GM19035 (cell line): ENCODE measurements around the gene LRRC75A.
"Not testable (repeated sequence)": the region's sequence is repeated elsewhere in the genome, so short reads cannot be mapped to it uniquely, and the experiment has no call there.

Source experiments
- ATAC-seq: cut with Tn5 transposase; IDR thresholded peaks from one replicate; pipeline ENCODE4 v1.9.1; 2021; ENCODE audit not compliant: unreplicated experiment

LRRC75A gene, protein sequence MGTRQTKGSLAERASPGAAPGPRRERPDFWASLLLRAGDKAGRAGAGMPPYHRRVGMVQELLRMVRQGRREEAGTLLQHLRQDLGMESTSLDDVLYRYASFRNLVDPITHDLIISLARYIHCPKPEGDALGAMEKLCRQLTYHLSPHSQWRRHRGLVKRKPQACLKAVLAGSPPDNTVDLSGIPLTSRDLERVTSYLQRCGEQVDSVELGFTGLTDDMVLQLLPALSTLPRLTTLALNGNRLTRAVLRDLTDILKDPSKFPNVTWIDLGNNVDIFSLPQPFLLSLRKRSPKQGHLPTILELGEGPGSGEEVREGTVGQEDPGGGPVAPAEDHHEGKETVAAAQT

GRCh38 chr17:16491703-16492612 is at the start of gene LRRC75A:
Gene LRRC75A, minus strand, starts transcription at chr17:16492193. Its CDS starts 203 bp downstream, at chr17:16491990.
- ATAC-seq, result no peak

GRCh38 chr17:16537130-16537458 is 45.1 kb upstream of the LRRC75A start:
- no peak for ATAC-seq

DNA sequence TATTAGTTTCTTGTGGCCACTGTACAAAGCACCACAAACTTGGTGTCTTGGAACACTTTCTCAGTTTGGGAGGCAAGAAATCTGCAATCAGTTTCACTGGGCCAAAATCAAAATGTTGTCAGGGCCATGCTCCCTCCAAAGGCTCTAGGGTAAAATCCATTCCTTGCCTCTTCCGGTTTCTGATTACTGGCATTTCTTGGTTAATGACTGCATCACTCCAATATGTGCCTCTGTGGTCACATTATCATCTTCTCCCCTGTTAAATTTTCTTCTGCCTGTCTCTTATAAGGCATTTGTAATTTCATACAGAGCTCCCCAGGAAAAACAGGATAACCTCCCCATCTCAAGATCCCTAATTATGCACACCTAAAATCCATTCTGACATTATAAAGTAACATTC is 42.2 kb upstream of the LRRC75A start:
- ATAC-seq, result no peak

GRCh38 chr17:16529906-16530305 is 37.9 kb upstream of the LRRC75A start:
- ATAC-seq, result no peak

- ATAC-seq, result no peak
Measured at GRCh38 chr17:16527298-16527697, 35.3 kb upstream of the LRRC75A start.

GRCh38 chr17:16525556-16525955 is 33.6 kb upstream of the LRRC75A start:
- not testable (repeated sequence) for ATAC-seq

DNA sequence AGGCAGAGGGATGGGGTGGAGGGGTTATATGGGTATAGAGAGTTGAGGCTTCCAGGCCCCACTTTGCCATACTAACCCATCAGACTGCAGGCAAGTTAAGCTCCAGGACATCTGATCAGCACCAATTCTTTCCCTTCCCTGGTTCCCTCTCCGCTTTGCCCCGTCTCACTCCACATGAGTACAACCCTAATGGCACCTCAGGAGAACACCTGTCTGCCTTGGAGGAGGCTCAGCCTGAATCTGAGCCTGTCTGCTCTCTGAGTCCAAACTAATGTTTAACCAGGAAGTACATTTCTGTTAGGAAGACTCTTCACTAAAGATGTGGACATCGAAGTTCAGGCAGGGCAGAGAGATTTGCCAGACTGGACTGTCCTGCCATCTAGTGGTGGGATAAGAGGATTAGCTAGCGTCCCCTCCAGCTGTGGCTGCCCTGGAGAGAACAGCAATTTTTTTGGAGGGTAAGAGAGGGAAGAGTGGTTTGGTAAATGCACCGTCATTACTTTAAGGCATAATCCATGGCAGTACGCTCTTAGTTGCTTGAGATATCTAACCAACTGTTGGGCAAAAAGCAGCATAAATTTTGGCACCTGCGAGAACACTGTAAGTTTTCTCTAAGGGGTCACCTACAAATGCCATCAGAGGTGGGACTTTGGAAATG is 29.2 kb upstream of the LRRC75A start:
- ATAC-seq, result no peak

- ATAC-seq, result no peak
Measured at GRCh38 chr17:16519021-16519420, 27.0 kb upstream of the LRRC75A start.

GRCh38 chr17:16517477-16517876 is 25.5 kb upstream of the LRRC75A start:
- ATAC-seq, result no peak

DNA sequence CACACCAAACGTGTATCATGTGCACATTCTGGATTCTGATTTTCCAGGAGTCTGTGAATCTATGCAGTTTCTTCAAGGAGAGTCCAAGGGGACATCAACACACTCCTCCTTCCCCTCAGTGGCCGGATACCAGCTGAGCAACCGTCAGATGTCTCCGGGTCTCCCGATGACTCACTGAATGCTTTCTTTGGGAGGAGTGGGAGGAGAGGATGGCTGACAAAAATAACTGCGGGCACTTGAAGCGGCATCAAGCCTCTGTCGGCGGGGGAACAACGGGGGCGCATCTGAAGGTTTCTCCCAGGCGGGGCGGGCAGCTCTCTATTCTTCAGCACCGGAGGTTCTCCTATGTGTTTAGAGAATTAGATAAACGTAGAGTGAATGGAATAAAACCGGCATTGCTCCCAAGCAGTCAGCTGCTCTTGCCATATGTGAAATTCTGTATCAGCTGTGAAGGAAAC is 24.6 kb upstream of the LRRC75A start:
- no peak for ATAC-seq

GRCh38 chr17:16515933-16516332 is 23.9 kb upstream of the LRRC75A start:
- no peak for ATAC-seq

DNA sequence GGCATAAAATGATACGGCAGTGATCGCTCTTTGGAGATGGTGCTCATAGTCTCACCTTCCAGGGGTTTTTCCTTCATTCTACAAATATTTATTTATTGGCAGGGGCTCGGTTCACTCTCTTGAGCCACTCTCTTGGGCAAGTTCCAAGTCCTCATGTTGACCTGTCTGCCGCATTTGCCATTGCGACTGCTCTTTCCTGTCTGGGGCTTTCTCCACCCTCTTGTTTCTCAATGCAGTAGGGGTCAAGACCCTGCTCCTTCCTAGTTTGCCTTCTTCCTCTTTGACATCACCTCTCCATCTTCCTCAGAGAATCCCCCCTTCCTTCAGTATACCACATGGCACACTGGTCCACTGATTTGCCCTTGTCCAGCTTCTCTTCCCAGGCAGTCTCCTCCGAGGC is 21.9 kb upstream of the LRRC75A start:
- ATAC-seq, result no peak

GRCh38 chr17:16512011-16512410 is 20.0 kb upstream of the LRRC75A start:
- no peak for ATAC-seq

- ATAC-seq, result no peak
Measured at GRCh38 chr17:16511593-16511992, 19.6 kb upstream of the LRRC75A start.

GRCh38 chr17:16507918-16508533 is 16.0 kb upstream of the LRRC75A start:
- no peak for ATAC-seq

- ATAC-seq, result no peak
Measured at GRCh38 chr17:16506188-16506587, 14.2 kb upstream of the LRRC75A start.

DNA sequence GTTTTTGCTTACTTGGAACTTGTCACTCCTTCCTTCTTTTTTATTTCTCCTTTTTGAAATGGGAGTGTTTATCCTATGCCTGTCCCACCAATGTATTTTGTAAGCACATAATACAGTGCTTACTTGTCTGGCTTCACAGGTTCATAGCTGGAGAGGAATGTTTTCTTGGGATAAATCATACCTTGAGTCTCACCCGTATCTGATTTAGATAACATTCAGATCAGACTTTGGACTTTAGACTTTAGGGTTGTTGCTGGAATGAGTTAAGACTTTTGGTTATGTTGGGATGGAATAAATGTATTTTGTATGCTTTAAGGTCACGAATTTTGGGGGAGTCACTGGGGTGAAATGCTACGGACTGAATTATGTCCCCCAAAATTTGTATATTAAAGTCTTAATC is 13.0 kb upstream of the LRRC75A start:
- ATAC-seq, result no peak

DNA sequence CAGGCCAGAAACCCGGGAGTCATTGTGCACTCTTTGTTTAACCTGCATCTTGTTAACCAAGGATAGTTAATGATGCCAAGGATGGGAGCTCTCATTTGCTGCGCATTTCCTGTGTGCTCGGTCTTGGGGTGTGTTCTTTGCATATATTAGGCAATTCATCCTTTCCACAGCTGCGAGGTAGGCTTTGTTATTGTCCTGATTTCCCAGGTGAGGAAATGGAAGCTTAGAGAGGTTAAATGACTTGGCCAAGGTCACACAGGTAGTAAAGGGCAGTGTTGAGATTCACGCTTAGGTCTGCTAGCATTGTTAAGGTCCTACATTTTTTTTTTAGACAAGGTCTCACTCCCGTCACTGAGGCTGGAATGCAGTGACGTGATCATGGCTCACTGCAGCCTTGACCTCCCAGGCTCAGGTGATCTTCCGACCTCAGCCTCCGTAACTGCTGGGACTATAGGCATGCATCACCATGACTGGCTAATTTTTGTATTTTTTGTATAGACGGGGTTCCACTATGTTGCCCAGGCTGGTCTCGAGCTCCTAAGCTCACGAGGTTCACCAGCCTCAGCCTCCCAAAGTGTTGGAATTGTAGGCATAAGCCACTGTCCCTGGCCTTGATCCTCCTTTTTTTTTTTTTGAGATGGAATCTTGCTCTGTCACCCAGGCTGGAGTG is 5.0 kb upstream of the LRRC75A start:
- ATAC-seq, result no peak

GRCh38 chr17:16495980-16496819 is 4.2 kb upstream of the LRRC75A start:
- ATAC-seq, result no peak

GRCh38 chr17:16495561-16495960 is 3.6 kb upstream of the LRRC75A start:
- ATAC-seq, result no peak
